ENCODE results near the gene SPC25. TPM values are rescaled to one million over a fixed set of nuclear protein-coding genes. Genes with fewer than 3 reads are reported as not detected.

Gene SPC25
- total and polyA plus RNA-seq, 2 experiments from 2014 or later = 23.4 to 72.7 TPM

GRCh38 chr2:168897449-168897848, 7.2 kb upstream of the SPC25 start (continued):
- TF ChIP-seq REST (IDR thresholded peaks at IDR 0.05; ENCODE audit: unreplicated experiment) = no peak
- no peak for TF ChIP-seq ZNF331 (CRISPR knock-in tag; IDR thresholded peaks at IDR 0.05; ENCODE audit: low read depth)
- no peak for TF ChIP-seq CREB1 (CRISPR knock-in tag; IDR thresholded peaks at IDR 0.05; ENCODE audit: low read depth)

GRCh38 chr2:168896783-168897182, 6.6 kb upstream of the SPC25 start:
- no peaks in the 10 kb centered on the region for H3K36me3 ChIP-seq (ENCODE audit: insufficient read depth)
- no peaks in the 10 kb centered on the region for H3K27me3 Mint-ChIP-seq (ENCODE audit: insufficient read depth, low read depth, poor library complexity)
- TF ChIP-seq EZH2phosphoT487 (IDR thresholded peaks at IDR 0.05; ENCODE audit: unreplicated experiment) = no peak
- no peak for TF ChIP-seq CREB1 (CRISPR knock-in tag; IDR thresholded peaks at IDR 0.05; ENCODE audit: low read depth)
- no peak for TF ChIP-seq REST (IDR thresholded peaks at IDR 0.05; ENCODE audit: unreplicated experiment)
- TF ChIP-seq ETS1 (IDR thresholded peaks at IDR 0.05) = no peak
- no peak for TF ChIP-seq ZNF462 (CRISPR knock-in tag; IDR thresholded peaks at IDR 0.05)
- no peak for TF ChIP-seq ZNF114 (CRISPR knock-in tag; IDR thresholded peaks at IDR 0.05)
- TF ChIP-seq STAT1 (IDR thresholded peaks at IDR 0.05; ENCODE audit: unreplicated experiment) = no peak
- TF ChIP-seq NANOG (IDR thresholded peaks at IDR 0.05; ENCODE audit: borderline replicate concordance) = no peak
- TF ChIP-seq ZNF331 (CRISPR knock-in tag; IDR thresholded peaks at IDR 0.05; ENCODE audit: low read depth) = no peak

More at GRCh38 chr2:168896783-168897182, 6.6 kb upstream of the SPC25 start:
- Histone ChIP-seq H3K4me3 (no peak overlapping the region), H3K79me2 (replicated peaks; ENCODE audit: insufficient read depth) (no peaks in the 10 kb centered on the region), H3K27me3 (ENCODE audit: insufficient read depth) (no peaks in the 10 kb centered on the region), H3K4me2 (no peak overlapping the region), H3K9me2 (ENCODE audit: insufficient read depth) (0 out of 2 replicates have a peak, but pooled peaks cover 5% of the 10 kb centered on the region), H3F3A (replicated peaks; ENCODE audit: low read depth) (no peaks in the 10 kb centered on the region), H4K20me1 (replicated peaks; ENCODE audit: insufficient read depth) (no peaks in the 10 kb centered on the region), H3K4me1 (ENCODE audit: insufficient read depth) (no peaks in the 10 kb centered on the region), H2AFZ (peak overlapping the region; percentile 10; the same call in 1 of the 2 replicates), H3K27ac (ENCODE audit: low read depth) (no peak overlapping the region)
- Mint-ChIP-seq H3K4me3 (no peak overlapping the region), H3K36me3 (ENCODE audit: low read depth) (no peaks in the 10 kb centered on the region), H3K27ac (no peak overlapping the region), H3K9me3 (no peaks in the 10 kb centered on the region), H3K4me1 (no peaks in the 10 kb centered on the region; the same call in 2 of the 3 replicates)
- DNase-seq (ENCODE audit: low spot score) (no peak), ATAC-seq (no peak)
